Osteocyte (in vitro differentiated cells): ENCODE results near the gene RALA. TPM values are rescaled to one million over a fixed set of nuclear protein-coding genes. Genes with fewer than 3 reads are reported as not detected.

Experiments used
- DNase-seq: peaks from one replicate; pipeline ENCODE4 v3.0.0; 2021; ENCODE audit warnings: mixed read lengths; ENCODE audit not compliant: unreplicated experiment; ENCODE audit errors: extremely low spot score
- H3K27ac Mint-ChIP-seq: one replicate; pipeline ENCODE4 v1.8.0; 2021; ENCODE audit warnings: mild to moderate bottlenecking, mixed read lengths; ENCODE audit not compliant: unreplicated experiment
- H3K27me3 Mint-ChIP-seq: one replicate; pipeline ENCODE4 v1.8.0; 2021; ENCODE audit warnings: mixed read lengths; ENCODE audit not compliant: unreplicated experiment
- H3K36me3 Mint-ChIP-seq: one replicate; pipeline ENCODE4 v1.8.0; 2021; ENCODE audit warnings: mixed read lengths; ENCODE audit not compliant: unreplicated experiment
- H3K4me1 Mint-ChIP-seq: one replicate; pipeline ENCODE4 v1.8.0; 2021; ENCODE audit warnings: mixed read lengths; ENCODE audit not compliant: unreplicated experiment
- H3K4me3 Mint-ChIP-seq: one replicate; pipeline ENCODE4 v1.8.0; 2021; ENCODE audit warnings: mild to moderate bottlenecking, moderate library complexity, mixed read lengths; ENCODE audit not compliant: unreplicated experiment
- H3K9me3 Mint-ChIP-seq: one replicate; pipeline ENCODE4 v1.8.0; 2021; ENCODE audit warnings: mixed read lengths; ENCODE audit not compliant: unreplicated experiment
- CTCF ChIP-seq: fragments of 200-600 bp; sonication (generic); IDR thresholded peaks from 2 replicates; pipeline ENCODE4 v1.5.0; 2021; ENCODE audit warnings: antibody characterized with exemption, mild to moderate bottlenecking, moderate library complexity
- total RNA-seq: library from RNA; stranded (reverse); gene quantifications from 2 replicates; pipeline ENCODE4 v1.2.1, GENCODE V29; 2021

Gene RALA
- total RNA-seq, 1 donor from 2014 or later = 30.5 TPM

- H3K4me3 Mint-ChIP-seq = peak overlapping the region; percentile 50
- peaks cover 8% of the 10 kb centered on the region for H3K9me3 Mint-ChIP-seq
- no peak for DNase-seq
- peaks cover 4% of the 10 kb centered on the region for H3K36me3 Mint-ChIP-seq
- peak overlapping the region; percentile 88 for H3K27ac Mint-ChIP-seq
- no peak for TF ChIP-seq CTCF
- H3K4me1 Mint-ChIP-seq = peaks cover 30% of the 10 kb centered on the region
- H3K27me3 Mint-ChIP-seq = no peaks in the 10 kb centered on the region
Observed at GRCh38 chr7:39753823-39754325, 130.5 kb downstream of the RALA start.

- Mint-ChIP-seq H3K36me3 (peaks cover 4% of the 10 kb centered on the region), H3K4me3 (peak overlapping the region; percentile 50), H3K4me1 (peaks cover 25% of the 10 kb centered on the region), H3K27ac (peak overlapping the region; percentile 88), H3K9me3 (peaks cover 8% of the 10 kb centered on the region), H3K27me3 (no peaks in the 10 kb centered on the region)
- peak; percentile 87 for DNase-seq
- TF ChIP-seq CTCF = peak; percentile 8
Observed at GRCh38 chr7:39754326-39755120, 131.2 kb downstream of the RALA start.

- DNase-seq = no peak
- H3K36me3 Mint-ChIP-seq = peaks cover 4% of the 10 kb centered on the region
- peaks cover 26% of the 10 kb centered on the region for H3K4me1 Mint-ChIP-seq
Observed at GRCh38 chr7:39757604-39758003, 134.2 kb downstream of the RALA start.

More at GRCh38 chr7:39757604-39758003, 134.2 kb downstream of the RALA start:
- no peak overlapping the region for H3K27ac Mint-ChIP-seq
- no peak overlapping the region for H3K4me3 Mint-ChIP-seq
- H3K27me3 Mint-ChIP-seq = no peaks in the 10 kb centered on the region
- no peak for TF ChIP-seq CTCF
- peaks cover 8% of the 10 kb centered on the region for H3K9me3 Mint-ChIP-seq

Other genes with a start within 250 kb of the RALA start
- gene YAE1, start 57.2 kb upstream of the RALA start, total RNA-seq = 19.1 and 19.3 TPM in 2 replicates